Cardiac muscle cell (in vitro differentiated cells and primary cell): ENCODE measurements around the gene MAP3K10. TPM values are rescaled to one million over a fixed set of nuclear protein-coding genes. Genes with fewer than 3 reads are reported as not detected.
A peak's percentile ranks its signal among the peaks of the same experiment; 100 is the strongest.
"Not testable (repeated sequence)": the region's sequence is repeated elsewhere in the genome, so short reads cannot be mapped to it uniquely, and the experiment has no call there.

Experiments
- DNase-seq, 2 donors: peaks; one replicate each; pipeline versions ENCODE4 v3.0.0 to v3.0.0-alpha.2; 2010 to 2017; ENCODE audit warnings: low read depth in 1 of 2, low spot score in 1 of 2
- H3K27ac ChIP-seq: fragments of 200-600 bp; sonication (generic); 2 replicates; pipeline ENCODE4 v1.5.1; 2016
- H3K27me3 ChIP-seq: fragments of 200-600 bp; sonication (generic); 2 replicates; pipeline ENCODE4 v1.6.0; 2016; ENCODE audit warnings: control low read depth
- H3K36me3 ChIP-seq: fragments of 200-600 bp; sonication (generic); 2 replicates; pipeline ENCODE4 v1.5.1; 2016; ENCODE audit warnings: control low read depth
- H3K4me1 ChIP-seq: fragments of 200-600 bp; sonication (generic); 2 replicates; pipeline ENCODE4 v1.8.1; 2017; ENCODE audit warnings: low read depth, mild to moderate bottlenecking, mixed run types
- H3K4me3 ChIP-seq: fragments of 200-600 bp; sonication (generic); 2 replicates; pipeline ENCODE4 v1.5.1; 2016; ENCODE audit warnings: mild to moderate bottlenecking
- H3K9me3 ChIP-seq: fragments of 200-600 bp; sonication (generic); 2 replicates; pipeline ENCODE4 v1.5.1; 2017; ENCODE audit warnings: low read depth, mild to moderate bottlenecking, control low read depth
- CTCF ChIP-seq: IDR thresholded peaks from 2 replicates; pipeline ENCODE4 v1.5.1; 2012; ENCODE audit warnings: low read depth, mild to moderate bottlenecking, low read length
- polyA plus RNA-seq: library from polyadenylated mRNA; unstranded; fragments of >200 nt; fragmentation: Nextera tagmentation; extraction: Ambion mirVana; gene quantifications from 2 replicates; pipeline ENCODE4 v1.2.1, GENCODE V29; 2016
- total RNA-seq: library from RNA; depleted of rRNA; stranded (reverse); fragments of >200 nt; gene quantifications from 2 replicates; pipeline ENCODE4 v1.2.3, GENCODE V29; 2016

The MAP3K10 gene
- total RNA-seq (19.8 and 30.5 TPM in 2 replicates), polyA plus RNA-seq (8.9 and 10.0 TPM in 2 replicates)

GRCh38 chr19:40190891-40191835 is at the start of gene MAP3K10:
Gene MAP3K10, plus strand, starts transcription at chr19:40191426. Its CDS starts 606 bp downstream, at chr19:40192032.
- peak within 1 kb of the TSS; percentile 89 for H3K27ac ChIP-seq
- TF ChIP-seq CTCF, result no peak
- H3K4me1 ChIP-seq, result no peaks in the 10 kb centered on the region
- peak; percentile 79 to 81 for DNase-seq
- no peaks in the 10 kb centered on the region for H3K27me3 ChIP-seq
- H3K36me3 ChIP-seq, result no peaks in the 10 kb centered on the region
- peak within 1 kb of the TSS; percentile 95 for H3K4me3 ChIP-seq
- no peaks in the 10 kb centered on the region for H3K9me3 ChIP-seq

GRCh38 chr19:40141551-40141950 is 49.7 kb upstream of the MAP3K10 start:
- no peaks in the 10 kb centered on the region for H3K36me3 ChIP-seq
- no peak overlapping the region for H3K4me3 ChIP-seq
- no peaks in the 10 kb centered on the region for H3K4me1 ChIP-seq
- no peak for TF ChIP-seq CTCF
- no peak overlapping the region for H3K27ac ChIP-seq
- no peaks in the 10 kb centered on the region for H3K9me3 ChIP-seq
- DNase-seq, result no peak
- H3K27me3 ChIP-seq, result no peaks in the 10 kb centered on the region

- DNase-seq, result no peak
- no peak for TF ChIP-seq CTCF
- no peaks in the 10 kb centered on the region for H3K36me3 ChIP-seq
- H3K4me1 ChIP-seq, result no peaks in the 10 kb centered on the region
- H3K9me3 ChIP-seq, result no peaks in the 10 kb centered on the region
- no peak overlapping the region for H3K4me3 ChIP-seq
- H3K27ac ChIP-seq, result no peak overlapping the region
- no peaks in the 10 kb centered on the region for H3K27me3 ChIP-seq
Measured at GRCh38 chr19:40143612-40144011, 47.6 kb upstream of the MAP3K10 start.

- H3K27me3 ChIP-seq, result no peaks in the 10 kb centered on the region
- H3K4me1 ChIP-seq, result no peaks in the 10 kb centered on the region
- no peaks in the 10 kb centered on the region for H3K9me3 ChIP-seq
- no peaks in the 10 kb centered on the region for H3K36me3 ChIP-seq
- H3K27ac ChIP-seq, result no peak overlapping the region
- DNase-seq, result no peak
- no peak for TF ChIP-seq CTCF
- H3K4me3 ChIP-seq, result no peak overlapping the region
Measured at GRCh38 chr19:40144151-40144550, 47.1 kb upstream of the MAP3K10 start.

- no peaks in the 10 kb centered on the region for H3K4me1 ChIP-seq
- no peak for DNase-seq
- no peak overlapping the region for H3K4me3 ChIP-seq
- no peak overlapping the region for H3K27ac ChIP-seq
- no peak for TF ChIP-seq CTCF
- no peaks in the 10 kb centered on the region for H3K27me3 ChIP-seq
- H3K36me3 ChIP-seq, result no peaks in the 10 kb centered on the region
- H3K9me3 ChIP-seq, result no peaks in the 10 kb centered on the region
Measured at GRCh38 chr19:40144947-40145748, 46.1 kb upstream of the MAP3K10 start.

- not testable (repeated sequence) for H3K36me3 ChIP-seq, H3K27me3 ChIP-seq, H3K4me1 ChIP-seq, H3K27ac ChIP-seq, DNase-seq, H3K9me3 ChIP-seq, H3K4me3 ChIP-seq
Measured at GRCh38 chr19:40145749-40146029, 45.5 kb upstream of the MAP3K10 start.
